GM18505 (cell line): ENCODE results near the gene FADS1.

ENCODE experiments used
- ATAC-seq: cut with Tn5 transposase; IDR thresholded peaks from one replicate; pipeline ENCODE4 v1.9.1; 2021; ENCODE audit not compliant: unreplicated experiment
- POLR2A ChIP-seq: IDR thresholded peaks from 4 replicates; pipeline ENCODE4 v1.6.1; 2011; ENCODE audit warnings: borderline replicate concordance; ENCODE audit not compliant: insufficient read depth, insufficient read length; ENCODE audit errors: extremely low read depth

Gene FADS1

GRCh38 chr11:61853698-61854169, 36.9 kb upstream of the FADS1 start:
- no peak for ATAC-seq
- no peak for TF ChIP-seq POLR2A

- ATAC-seq: no peak
Measured at GRCh38 chr11:61851900-61852295, 35.1 kb upstream of the FADS1 start.

GRCh38 chr11:61851113-61851899, 34.5 kb upstream of the FADS1 start:
- no peak for ATAC-seq
- TF ChIP-seq POLR2A: no peak

More at GRCh38 chr11:61851900-61852295, 35.1 kb upstream of the FADS1 start:
- no peak for TF ChIP-seq POLR2A

- no peak for ATAC-seq
- TF ChIP-seq POLR2A: no peak
Measured at GRCh38 chr11:61850687-61851086, 33.9 kb upstream of the FADS1 start.

GRCh38 chr11:61848631-61849030, 31.8 kb upstream of the FADS1 start:
- TF ChIP-seq POLR2A: no peak
- ATAC-seq: no peak

- no peak for ATAC-seq
Measured at GRCh38 chr11:61847914-61848581, 31.2 kb upstream of the FADS1 start.

GRCh38 chr11:61846362-61847020, 29.7 kb upstream of the FADS1 start:
- ATAC-seq: no peak

More at GRCh38 chr11:61847914-61848581, 31.2 kb upstream of the FADS1 start:
- no peak for TF ChIP-seq POLR2A

GRCh38 chr11:61844909-61845565, 28.2 kb upstream of the FADS1 start:
- no peak for TF ChIP-seq POLR2A

More at GRCh38 chr11:61846362-61847020, 29.7 kb upstream of the FADS1 start:
- TF ChIP-seq POLR2A: peak; percentile 21

GRCh38 chr11:61842528-61842820, 25.7 kb upstream of the FADS1 start:
- no peak for ATAC-seq
- no peak for TF ChIP-seq POLR2A

More at GRCh38 chr11:61844909-61845565, 28.2 kb upstream of the FADS1 start:
- ATAC-seq: no peak

GRCh38 chr11:61841636-61842527, 25.1 kb upstream of the FADS1 start:
- ATAC-seq: no peak

GRCh38 chr11:61840371-61840770, 23.6 kb upstream of the FADS1 start:
- no peak for TF ChIP-seq POLR2A
- ATAC-seq: no peak

More at GRCh38 chr11:61841636-61842527, 25.1 kb upstream of the FADS1 start:
- TF ChIP-seq POLR2A: no peak

GRCh38 chr11:61839742-61840141, 22.9 kb upstream of the FADS1 start:
- TF ChIP-seq POLR2A: no peak
- ATAC-seq: no peak
